Measurements from ENCODE around the gene BSN.

DNA sequence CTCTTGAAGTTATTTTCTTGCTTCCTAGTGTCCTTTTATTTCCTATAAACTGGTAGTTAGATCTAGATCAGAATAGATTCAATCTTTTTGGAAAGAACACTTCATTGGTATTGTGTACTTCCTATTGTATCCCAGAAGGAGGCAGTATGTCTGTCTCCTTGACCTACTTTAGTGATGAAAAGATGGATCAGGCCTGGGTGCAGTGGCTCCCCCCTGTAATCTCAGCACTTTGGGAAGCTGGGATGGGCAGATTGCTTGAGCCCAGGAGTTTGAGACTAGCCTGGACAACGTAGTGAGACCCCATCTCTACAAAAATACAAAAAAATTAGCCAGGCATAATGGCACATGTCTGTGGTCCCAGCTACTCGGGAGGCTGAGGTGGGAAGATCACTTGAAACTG is 12.0 kb downstream of the BSN start:
- TF ChIP-seq CTCF (IDR thresholded peaks at IDR 0.05): no peak
- no peak for TF ChIP-seq POLR2AphosphoS5 (IDR thresholded peaks at IDR 0.05)
- TF ChIP-seq POLR2A (IDR thresholded peaks at IDR 0.05): no peak
